Measurements from ENCODE around the gene PON2. TPM values are rescaled to one million over a fixed set of nuclear protein-coding genes. Genes with fewer than 3 reads are reported as not detected.

PON2 gene
- total RNA-seq, 4 donors from 2014 or later = 53.9 to 110 (median 58.2) TPM

- Histone ChIP-seq H3K9me3 (no peaks in the 10 kb centered on the region), H3K27ac (no peak overlapping the region), H3K27me3 (no peaks in the 10 kb centered on the region), H3K36me3 (no peaks in the 10 kb centered on the region), H3K4me3 (no peak overlapping the region), H3K4me1 (no peaks in the 10 kb centered on the region)
- no peak for TF ChIP-seq POLR2AphosphoS5 (IDR thresholded peaks at IDR 0.05)
- no peak for TF ChIP-seq CTCF (IDR thresholded peaks at IDR 0.05)
- TF ChIP-seq POLR2A (IDR thresholded peaks at IDR 0.05) = no peak
- no peak for TF ChIP-seq EP300 (IDR thresholded peaks at IDR 0.05)
- WGBS, 2 donors (ENCODE audit: low coverage in 1 of 2) = 75 to 80% methylated on average over 1 of the region's 1 CpG
- ATAC-seq = no peak
Measured at GRCh38 chr7:95367606-95368005, 67.2 kb downstream of the PON2 start.

DNA sequence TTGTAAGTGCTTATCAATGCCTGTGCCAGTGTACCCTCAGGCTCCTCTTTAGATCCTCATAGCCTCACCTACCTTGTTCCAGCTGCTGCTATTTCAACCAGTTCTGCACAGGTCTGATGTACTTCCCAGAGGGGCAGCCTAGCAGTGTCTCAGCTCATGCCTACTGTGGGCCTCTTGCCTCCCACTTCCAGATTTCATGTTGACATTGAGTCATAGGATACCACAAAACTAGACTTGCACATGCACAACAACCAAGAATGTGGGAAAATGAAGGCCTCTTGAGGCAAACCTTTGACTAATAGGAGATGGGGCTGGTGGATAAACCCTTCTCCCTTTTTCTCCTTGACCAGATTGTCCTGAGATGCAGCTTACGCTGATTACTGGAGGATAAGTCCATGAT lies 69.7 kb downstream of the PON2 start:
- no peak for ATAC-seq
- TF ChIP-seq POLR2A (IDR thresholded peaks at IDR 0.05) (no peak), EP300 (IDR thresholded peaks at IDR 0.05) (no peak), POLR2AphosphoS5 (IDR thresholded peaks at IDR 0.05) (no peak), CTCF (IDR thresholded peaks at IDR 0.05) (no peak)

GRCh38 chr7:95357623-95358022 lies 77.2 kb downstream of the PON2 start:
- H3K4me1 ChIP-seq = no peaks in the 10 kb centered on the region
- no peak overlapping the region for H3K27ac ChIP-seq
- H3K9me3 ChIP-seq = peaks cover 0 to 6% (median 0%) of the 10 kb centered on the region in 3 donors
- no peaks in the 10 kb centered on the region for H3K36me3 ChIP-seq
- H3K4me3 ChIP-seq = no peak overlapping the region
- no peak for TF ChIP-seq POLR2AphosphoS5 (IDR thresholded peaks at IDR 0.05)
- ATAC-seq = no peak
- 32 to 35% methylated on average over 3 of the region's 3 CpGs for WGBS, 2 donors (ENCODE audit: low coverage in 1 of 2)
- H3K27me3 ChIP-seq = no peaks in the 10 kb centered on the region

More for the DNA sequence above, 69.7 kb downstream of the PON2 start:
- no peaks in the 10 kb centered on the region for H3K27me3 ChIP-seq
- 90 to 100% methylated on average over 1 of the region's 1 CpG for WGBS, 2 donors (ENCODE audit: low coverage in 1 of 2)
- no peak overlapping the region for H3K27ac ChIP-seq
- no peaks in the 10 kb centered on the region for H3K4me1 ChIP-seq
- H3K9me3 ChIP-seq = no peaks in the 10 kb centered on the region
- H3K36me3 ChIP-seq = no peaks in the 10 kb centered on the region
- no peak overlapping the region for H3K4me3 ChIP-seq

Other genes with a start within 250 kb of the PON2 start
- gene PON1, start 110.5 kb downstream of the PON2 start, total RNA-seq = not detected
- gene PON3, start 38.7 kb downstream of the PON2 start, total RNA-seq = 1 to 10 TPM in 1 of 4 donors, under 1 TPM in 2, not detected in 1; 0.31 to 2.3 (median 0.59) TPM
- gene ASB4, start 50.9 kb upstream of the PON2 start, total RNA-seq = not detected
- gene PDK4, start 161.5 kb upstream of the PON2 start, total RNA-seq = 100 to 1,000 TPM; 208 to 842 (median 506) TPM